Kidney (tissue), 14 donors: ENCODE results near the gene ATP2B1. TPM values are rescaled to one million over a fixed set of nuclear protein-coding genes. Genes with fewer than 3 reads are reported as not detected.

Experiments
- DNase-seq, 5 donors: peaks; one replicate each; pipeline ENCODE4 v3.0.0-alpha.2; 2013 to 2020
- FAIRE-seq: peaks from 2 replicates; lab custom pipeline; 2012; peaks lifted over from hg19 to GRCh38; lab: Jason Lieb, UNC
- H3K27ac ChIP-seq, 2 donors: one replicate each; pipeline ENCODE4 v1.7.0; 2013; ENCODE audit warnings: low read depth in 2 of 2, low read length in 2 of 2, inconsistent platforms in 1 of 2
- H3K27me3 ChIP-seq: one replicate; pipeline ENCODE4 v1.7.1; 2013; ENCODE audit warnings: low read length, inconsistent platforms; ENCODE audit not compliant: control insufficient read depth, insufficient read depth
- H3K36me3 ChIP-seq, 3 donors: one replicate each; pipeline versions ENCODE4 v1.7.0 to v1.7.1; 2013; ENCODE audit warnings: low read length in 3 of 3, control low read depth in 1 of 3, inconsistent platforms in 1 of 3; ENCODE audit not compliant: insufficient read depth in 3 of 3, control insufficient read depth in 2 of 3
- H3K4me1 ChIP-seq, 3 donors: one replicate each; pipeline versions ENCODE4 v1.7.0 to v1.7.1; 2013; ENCODE audit warnings: low read length in 3 of 3, inconsistent platforms in 1 of 3, low read depth in 1 of 3; ENCODE audit not compliant: control insufficient read depth in 2 of 3, insufficient read depth in 2 of 3
- H3K4me3 ChIP-seq, 3 donors: one replicate each; pipeline versions ENCODE4 v1.7.0 to v1.8.1; 2013; ENCODE audit warnings: low read length in 3 of 3, control low read depth in 1 of 3, inconsistent platforms in 1 of 3
- H3K9ac ChIP-seq, 3 donors: one replicate each; pipeline versions ENCODE4 v1.7.0 to v1.7.1; 2013; ENCODE audit warnings: low read length in 3 of 3, control low read depth in 1 of 3, inconsistent platforms in 1 of 3
- H3K9me3 ChIP-seq, 3 donors: one replicate each; pipeline versions ENCODE4 v1.7.0 to v1.7.1; 2013; ENCODE audit warnings: low read length in 3 of 3, control low read depth in 1 of 3, inconsistent platforms in 1 of 3; ENCODE audit not compliant: control insufficient read depth in 2 of 3, insufficient read depth in 1 of 3
- intact Hi-C: fragments of 100-400 bp; cut with DNase I; formaldehyde crosslinking; loops from one replicate; pipeline ENCODE4 v1.11.1; 2022
- polyA plus RNA-seq: library from polyadenylated mRNA; stranded (reverse); fragments of 350-450 nt; fragmentation: Illumina TruSeq; extraction: RNeasy Lipid Tissue Mini Kit (QIAGEN cat#74804); gene quantifications from one replicate; pipeline ENCODE4 v1.2.3, GENCODE V29; 2014; ENCODE audit warnings: low read depth, low replicate concordance; ENCODE audit not compliant: insufficient read depth
- total RNA-seq: library from RNA; stranded (reverse); fragmentation: NEBNext Ultra II Directional; extraction: Animal tissue kit (Norgen Biotek cat#: 25700); gene quantifications from one replicate; pipeline ENCODE4 v1.2.1, GENCODE V29; 2021
- TF ChIP-seq, protein P1 (sequence below): IDR thresholded peaks from 3 replicates; pipeline ENCODE4 v1.5.1; 2012; ENCODE audit warnings: mild to moderate bottlenecking, moderate library complexity, borderline replicate concordance; ENCODE audit not compliant: insufficient read depth; ENCODE audit errors: extremely low read depth
- donor health status: control.
- donor health status: control.
- donor health status: control.
- donor health status: control.
- donor health status: control.
- donor health status: DM: yes; HTN: yes; CAD: no.
- donor health status: Normal renal cell carcinoma (clear cell type).

The ATP2B1 gene
- total and polyA plus RNA-seq, 2 donors from 2014 or later = 6.3 to 53.4 TPM

DNA sequence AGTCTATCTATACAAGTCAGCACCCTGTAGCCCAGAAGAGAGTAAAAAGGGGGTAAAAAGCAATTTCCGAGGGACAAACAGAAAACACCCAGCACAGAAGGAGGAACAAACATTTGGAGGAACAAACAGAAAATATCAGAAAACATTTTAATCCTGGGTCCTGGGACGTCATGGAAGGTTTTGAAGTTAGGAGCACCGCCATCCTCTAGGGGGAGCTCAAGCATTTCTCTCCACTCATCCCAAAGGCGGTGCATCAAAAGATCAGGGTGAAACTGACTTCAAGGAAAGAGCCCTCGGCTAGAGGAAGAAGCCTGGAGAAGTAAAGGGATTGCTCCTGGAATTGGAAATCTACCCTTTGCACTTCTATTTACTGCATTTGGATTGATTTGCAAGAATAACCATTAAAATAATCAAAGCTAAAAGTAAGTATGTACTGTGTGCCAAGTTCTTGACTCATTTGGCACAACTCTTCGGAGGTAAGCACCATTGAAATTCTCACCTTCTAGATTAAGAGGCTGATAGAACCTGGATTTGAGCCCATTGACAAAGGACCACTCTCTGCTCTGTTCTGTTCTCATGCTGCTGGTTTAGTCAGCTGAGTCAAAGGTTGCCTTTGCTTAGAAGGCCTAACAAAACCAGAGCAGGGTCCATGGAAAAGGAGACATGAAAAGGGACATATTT is 165.6 kb downstream of the ATP2B1 start:
- no peak overlapping the region for H3K9ac ChIP-seq
- peak in 4 of 5 donors; percentile 77 to 94 (median 87) for DNase-seq
- peak; percentile 8 for FAIRE-seq
- H3K36me3 ChIP-seq = no peaks in the 10 kb centered on the region
- TF ChIP-seq, protein P1, sequence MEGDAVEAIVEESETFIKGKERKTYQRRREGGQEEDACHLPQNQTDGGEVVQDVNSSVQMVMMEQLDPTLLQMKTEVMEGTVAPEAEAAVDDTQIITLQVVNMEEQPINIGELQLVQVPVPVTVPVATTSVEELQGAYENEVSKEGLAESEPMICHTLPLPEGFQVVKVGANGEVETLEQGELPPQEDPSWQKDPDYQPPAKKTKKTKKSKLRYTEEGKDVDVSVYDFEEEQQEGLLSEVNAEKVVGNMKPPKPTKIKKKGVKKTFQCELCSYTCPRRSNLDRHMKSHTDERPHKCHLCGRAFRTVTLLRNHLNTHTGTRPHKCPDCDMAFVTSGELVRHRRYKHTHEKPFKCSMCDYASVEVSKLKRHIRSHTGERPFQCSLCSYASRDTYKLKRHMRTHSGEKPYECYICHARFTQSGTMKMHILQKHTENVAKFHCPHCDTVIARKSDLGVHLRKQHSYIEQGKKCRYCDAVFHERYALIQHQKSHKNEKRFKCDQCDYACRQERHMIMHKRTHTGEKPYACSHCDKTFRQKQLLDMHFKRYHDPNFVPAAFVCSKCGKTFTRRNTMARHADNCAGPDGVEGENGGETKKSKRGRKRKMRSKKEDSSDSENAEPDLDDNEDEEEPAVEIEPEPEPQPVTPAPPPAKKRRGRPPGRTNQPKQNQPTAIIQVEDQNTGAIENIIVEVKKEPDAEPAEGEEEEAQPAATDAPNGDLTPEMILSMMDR = peak; percentile 85
- H3K27ac ChIP-seq = no peak overlapping the region
- intact Hi-C loops = loop anchor here (10.0 kb wide), 1 partner anchor 562 kb away; no protein-coding TSS in a partner anchor
- H3K4me3 ChIP-seq = no peak overlapping the region
- H3K27me3 ChIP-seq = no peaks in the 10 kb centered on the region
- H3K4me1 ChIP-seq = peaks cover 0 to 17% (median 9%) of the 10 kb centered on the region in 3 donors
- H3K9me3 ChIP-seq = no peaks in the 10 kb centered on the region

DNA sequence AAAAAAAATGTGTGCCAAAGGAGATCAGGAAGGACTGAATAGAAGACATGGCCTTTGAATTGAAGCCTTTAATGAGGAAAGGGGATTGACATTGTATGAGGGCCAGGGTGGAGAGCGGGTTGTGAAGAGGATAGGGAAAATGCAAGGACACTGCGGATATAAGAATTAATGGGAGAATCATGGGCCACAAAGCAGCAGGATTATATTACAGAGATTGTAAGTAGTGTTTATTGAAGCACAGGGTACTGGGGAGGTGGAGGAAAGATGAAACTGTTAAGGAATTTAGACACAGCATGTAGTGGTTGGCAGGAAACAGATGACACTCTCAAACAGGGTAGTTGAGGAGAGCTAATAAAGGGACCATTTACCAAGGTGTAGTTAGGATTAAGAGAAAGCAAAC is 166.4 kb downstream of the ATP2B1 start:
- no peak overlapping the region for H3K4me3 ChIP-seq
- DNase-seq (peak in 3 of 5 donors; percentile 12 to 59 (median 59)), FAIRE-seq (no peak)
- TF ChIP-seq, protein P1 = no peak
- no peak overlapping the region for H3K9ac ChIP-seq
- H3K9me3 ChIP-seq = no peaks in the 10 kb centered on the region
- H3K27me3 ChIP-seq = no peaks in the 10 kb centered on the region
- H3K27ac ChIP-seq = no peak overlapping the region
- H3K4me1 ChIP-seq = peaks cover 0 to 17% (median 9%) of the 10 kb centered on the region in 3 donors
- intact Hi-C loops = loop anchor here (10.0 kb wide), 1 partner anchor 563 kb away; no protein-coding TSS in a partner anchor
- no peaks in the 10 kb centered on the region for H3K36me3 ChIP-seq

DNA sequence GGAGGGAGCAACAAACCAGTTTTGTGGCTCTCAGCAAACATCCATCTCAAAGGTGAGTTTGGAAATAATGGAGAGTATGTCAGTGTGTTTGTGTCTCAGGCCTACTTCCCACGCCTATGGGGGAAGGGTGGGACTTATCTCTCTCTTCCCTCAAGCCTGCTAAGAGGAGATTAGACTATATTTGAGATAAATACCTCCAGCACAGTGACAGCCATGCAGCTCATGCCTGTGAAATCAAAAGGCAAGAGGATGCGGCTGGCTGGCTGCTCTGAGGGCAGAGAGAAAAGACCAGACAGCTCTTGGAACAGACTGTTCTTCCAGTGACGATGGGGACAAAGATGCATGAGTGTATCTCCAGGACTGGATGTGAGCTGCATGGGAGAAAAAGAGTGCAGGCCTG is 168.1 kb downstream of the ATP2B1 start:
- intact Hi-C loops = loop anchor here (10.0 kb wide), 1 partner anchor 564 kb away; no protein-coding TSS in a partner anchor
- H3K27me3 ChIP-seq = no peaks in the 10 kb centered on the region
- no peak for DNase-seq
- H3K9ac ChIP-seq = no peak overlapping the region
- H3K27ac ChIP-seq = no peak overlapping the region
- H3K4me1 ChIP-seq = peaks cover 0 to 17% (median 6%) of the 10 kb centered on the region in 3 donors
- FAIRE-seq = no peak
- TF ChIP-seq, protein P1 = no peak
- H3K36me3 ChIP-seq = no peaks in the 10 kb centered on the region
- no peak overlapping the region for H3K4me3 ChIP-seq
- H3K9me3 ChIP-seq = no peaks in the 10 kb centered on the region
